Measurements from ENCODE around the gene ATP5F1D.

DNA sequence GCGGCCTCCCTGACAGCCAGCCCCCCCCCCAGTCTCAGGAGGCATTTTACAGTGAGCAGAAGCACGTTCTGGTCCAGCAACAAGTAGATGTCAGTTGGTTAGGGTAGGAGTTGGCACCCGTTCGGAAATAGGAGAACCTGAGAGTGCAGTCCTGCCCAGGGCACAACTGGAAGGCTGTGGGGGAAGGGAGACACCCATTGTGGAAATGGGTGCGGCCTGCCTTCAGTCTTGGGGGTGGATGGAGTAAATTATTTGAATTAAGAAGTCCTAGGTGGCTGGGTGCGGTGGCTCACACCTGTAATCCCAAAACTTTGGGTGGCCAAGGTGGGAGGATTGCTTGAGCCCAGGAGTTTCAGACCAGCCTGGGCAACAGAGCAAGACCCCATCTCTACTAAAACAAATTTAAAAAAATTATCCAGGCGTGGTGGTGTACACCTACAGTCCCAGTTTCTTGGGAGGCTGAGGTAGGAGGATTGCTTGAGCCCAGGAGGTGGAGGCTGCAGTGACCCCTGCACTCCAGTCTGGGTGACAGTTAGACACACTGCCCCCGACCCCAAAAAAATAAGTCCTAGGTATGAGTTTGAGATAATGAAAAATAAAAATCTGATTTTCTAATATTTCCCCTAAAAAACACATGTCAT, 28.8 kb downstream of the ATP5F1D start:
- TF ChIP-seq, protein P1, sequence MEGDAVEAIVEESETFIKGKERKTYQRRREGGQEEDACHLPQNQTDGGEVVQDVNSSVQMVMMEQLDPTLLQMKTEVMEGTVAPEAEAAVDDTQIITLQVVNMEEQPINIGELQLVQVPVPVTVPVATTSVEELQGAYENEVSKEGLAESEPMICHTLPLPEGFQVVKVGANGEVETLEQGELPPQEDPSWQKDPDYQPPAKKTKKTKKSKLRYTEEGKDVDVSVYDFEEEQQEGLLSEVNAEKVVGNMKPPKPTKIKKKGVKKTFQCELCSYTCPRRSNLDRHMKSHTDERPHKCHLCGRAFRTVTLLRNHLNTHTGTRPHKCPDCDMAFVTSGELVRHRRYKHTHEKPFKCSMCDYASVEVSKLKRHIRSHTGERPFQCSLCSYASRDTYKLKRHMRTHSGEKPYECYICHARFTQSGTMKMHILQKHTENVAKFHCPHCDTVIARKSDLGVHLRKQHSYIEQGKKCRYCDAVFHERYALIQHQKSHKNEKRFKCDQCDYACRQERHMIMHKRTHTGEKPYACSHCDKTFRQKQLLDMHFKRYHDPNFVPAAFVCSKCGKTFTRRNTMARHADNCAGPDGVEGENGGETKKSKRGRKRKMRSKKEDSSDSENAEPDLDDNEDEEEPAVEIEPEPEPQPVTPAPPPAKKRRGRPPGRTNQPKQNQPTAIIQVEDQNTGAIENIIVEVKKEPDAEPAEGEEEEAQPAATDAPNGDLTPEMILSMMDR (IDR thresholded peaks at IDR 0.05): no peak
- TF ChIP-seq EZH2 (IDR thresholded peaks at IDR 0.05; ENCODE audit: borderline replicate concordance, insufficient read depth, low read depth, low read length, poor library complexity, severe bottlenecking): no peak
